Measurements from ENCODE around the gene PTPRN2. TPM values are rescaled to one million over a fixed set of nuclear protein-coding genes. Genes with fewer than 3 reads are reported as not detected.
"Not testable (repeated sequence)": the region's sequence is repeated elsewhere in the genome, so short reads cannot be mapped to it uniquely, and the experiment has no call there.

The PTPRN2 gene
- total RNA-seq, 1 donor from 2014 or later: 1.8 TPM

GRCh38 chr7:158525648-158526484 lies 61.8 kb downstream of the PTPRN2 start:
- no peaks in the 10 kb centered on the region for H3K4me1 Mint-ChIP-seq
- DNase-seq: no peak
- no peak overlapping the region for H3K27ac Mint-ChIP-seq
- CTCF ChIA-PET: no interaction called here
- H3K4me3 Mint-ChIP-seq: no peak overlapping the region
- no peak for ATAC-seq (ENCODE audit: low read depth)
- POLR2A ChIA-PET: no interaction called here
- intact Hi-C loops (cut with micrococcal nuclease): no loop called here
- TF ChIP-seq, protein P1, sequence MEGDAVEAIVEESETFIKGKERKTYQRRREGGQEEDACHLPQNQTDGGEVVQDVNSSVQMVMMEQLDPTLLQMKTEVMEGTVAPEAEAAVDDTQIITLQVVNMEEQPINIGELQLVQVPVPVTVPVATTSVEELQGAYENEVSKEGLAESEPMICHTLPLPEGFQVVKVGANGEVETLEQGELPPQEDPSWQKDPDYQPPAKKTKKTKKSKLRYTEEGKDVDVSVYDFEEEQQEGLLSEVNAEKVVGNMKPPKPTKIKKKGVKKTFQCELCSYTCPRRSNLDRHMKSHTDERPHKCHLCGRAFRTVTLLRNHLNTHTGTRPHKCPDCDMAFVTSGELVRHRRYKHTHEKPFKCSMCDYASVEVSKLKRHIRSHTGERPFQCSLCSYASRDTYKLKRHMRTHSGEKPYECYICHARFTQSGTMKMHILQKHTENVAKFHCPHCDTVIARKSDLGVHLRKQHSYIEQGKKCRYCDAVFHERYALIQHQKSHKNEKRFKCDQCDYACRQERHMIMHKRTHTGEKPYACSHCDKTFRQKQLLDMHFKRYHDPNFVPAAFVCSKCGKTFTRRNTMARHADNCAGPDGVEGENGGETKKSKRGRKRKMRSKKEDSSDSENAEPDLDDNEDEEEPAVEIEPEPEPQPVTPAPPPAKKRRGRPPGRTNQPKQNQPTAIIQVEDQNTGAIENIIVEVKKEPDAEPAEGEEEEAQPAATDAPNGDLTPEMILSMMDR (IDR thresholded peaks at IDR 0.05): no peak
- H3K9me3 Mint-ChIP-seq: no peaks in the 10 kb centered on the region
- no peaks in the 10 kb centered on the region for H3K36me3 Mint-ChIP-seq (ENCODE audit: low read depth)
- H3K27me3 Mint-ChIP-seq: peaks cover 2% of the 10 kb centered on the region

DNA sequence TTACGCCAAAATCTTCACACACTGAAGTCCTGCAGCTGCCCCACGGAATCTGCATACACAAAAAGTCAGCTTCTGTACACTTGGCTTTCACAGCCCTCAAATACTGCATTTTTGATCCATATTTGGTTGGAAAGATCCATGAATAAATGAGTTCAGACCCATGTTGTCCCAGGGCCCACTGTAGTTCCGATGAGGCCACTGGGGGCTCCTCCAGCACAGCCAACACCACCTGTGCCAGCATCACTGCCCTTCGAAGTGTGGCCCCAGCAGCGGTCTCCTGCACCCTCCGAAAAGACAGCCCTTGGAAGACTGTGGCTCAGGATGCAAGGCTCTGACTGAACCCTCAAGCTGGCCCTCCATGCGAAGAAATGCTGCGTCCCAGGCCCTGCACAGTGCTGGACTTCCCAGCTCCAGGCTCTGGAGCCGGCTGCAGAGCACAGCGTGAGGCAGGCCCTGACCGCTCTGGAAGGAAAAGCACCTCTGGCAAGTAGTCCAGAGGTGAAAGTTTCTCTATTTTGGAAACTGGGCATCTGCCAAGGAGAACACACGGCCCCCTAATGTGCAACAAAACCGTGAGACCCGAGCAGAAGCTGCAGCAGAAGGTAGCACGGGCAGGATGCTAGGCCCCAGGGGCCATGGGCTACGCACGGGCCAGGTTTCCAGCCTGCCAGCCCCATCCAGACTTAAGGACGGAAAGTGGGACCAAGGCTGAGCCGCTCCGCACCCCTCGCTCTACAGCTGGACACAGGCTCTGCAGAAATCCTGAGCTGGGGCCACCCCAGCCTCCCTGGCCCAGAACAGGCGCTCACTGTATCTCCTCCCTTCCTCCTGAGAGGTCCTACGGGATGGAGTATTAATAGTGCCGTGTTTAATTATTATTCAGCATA lies 62.6 kb downstream of the PTPRN2 start:
- intact Hi-C loops (cut with micrococcal nuclease): no loop called here
- H3K9me3 Mint-ChIP-seq: no peaks in the 10 kb centered on the region
- H3K4me1 Mint-ChIP-seq: no peaks in the 10 kb centered on the region
- CTCF ChIA-PET: no interaction called here
- H3K27ac Mint-ChIP-seq: no peak overlapping the region
- POLR2A ChIA-PET: no interaction called here
- ATAC-seq (ENCODE audit: low read depth) (no peak), DNase-seq (no peak)
- no peak overlapping the region for H3K4me3 Mint-ChIP-seq
- H3K36me3 Mint-ChIP-seq (ENCODE audit: low read depth): no peaks in the 10 kb centered on the region
- H3K27me3 Mint-ChIP-seq: peaks cover 2% of the 10 kb centered on the region
- TF ChIP-seq, protein P1 (IDR thresholded peaks at IDR 0.05): no peak

- H3K27me3 Mint-ChIP-seq; ATAC-seq (ENCODE audit: low read depth); H3K9me3 Mint-ChIP-seq; POLR2A ChIA-PET; H3K4me1 Mint-ChIP-seq; intact Hi-C loops (cut with micrococcal nuclease); H3K4me3 Mint-ChIP-seq; CTCF ChIA-PET; H3K27ac Mint-ChIP-seq; DNase-seq; H3K36me3 Mint-ChIP-seq (ENCODE audit: low read depth): not testable (repeated sequence)
Observed at GRCh38 chr7:158524286-158524685, 63.3 kb downstream of the PTPRN2 start.

DNA sequence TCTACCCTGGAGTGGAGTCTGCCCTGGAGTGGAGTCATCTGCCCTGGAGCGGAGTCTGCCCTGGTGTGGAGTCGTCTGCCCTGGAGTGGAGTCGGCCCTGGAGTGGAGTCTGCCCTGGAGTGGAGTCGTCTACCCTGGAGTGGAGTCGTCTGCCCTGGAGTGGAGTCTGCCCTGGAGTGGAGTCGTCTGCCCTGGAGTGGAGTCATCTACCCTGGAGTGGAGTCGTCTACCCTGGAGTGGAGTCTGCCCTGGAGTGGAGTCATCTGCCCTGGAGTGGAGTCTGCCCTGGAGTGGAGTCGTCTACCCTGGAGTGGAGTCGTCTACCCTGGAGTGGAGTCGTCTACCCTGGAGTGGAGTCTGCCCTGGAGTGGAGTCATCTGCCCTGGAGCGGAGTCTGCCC lies 63.7 kb downstream of the PTPRN2 start:
- POLR2A ChIA-PET; intact Hi-C loops (cut with micrococcal nuclease); H3K27me3 Mint-ChIP-seq; H3K27ac Mint-ChIP-seq; H3K4me3 Mint-ChIP-seq; H3K4me1 Mint-ChIP-seq; DNase-seq; CTCF ChIA-PET; H3K36me3 Mint-ChIP-seq (ENCODE audit: low read depth); H3K9me3 Mint-ChIP-seq; ATAC-seq (ENCODE audit: low read depth): not testable (repeated sequence)

- POLR2A ChIA-PET; H3K36me3 Mint-ChIP-seq (ENCODE audit: low read depth); H3K27ac Mint-ChIP-seq; H3K9me3 Mint-ChIP-seq; ATAC-seq (ENCODE audit: low read depth); H3K27me3 Mint-ChIP-seq; CTCF ChIA-PET; intact Hi-C loops (cut with micrococcal nuclease); H3K4me1 Mint-ChIP-seq; DNase-seq; H3K4me3 Mint-ChIP-seq: not testable (repeated sequence)
Observed at GRCh38 chr7:158523165-158523856, 64.3 kb downstream of the PTPRN2 start.

DNA sequence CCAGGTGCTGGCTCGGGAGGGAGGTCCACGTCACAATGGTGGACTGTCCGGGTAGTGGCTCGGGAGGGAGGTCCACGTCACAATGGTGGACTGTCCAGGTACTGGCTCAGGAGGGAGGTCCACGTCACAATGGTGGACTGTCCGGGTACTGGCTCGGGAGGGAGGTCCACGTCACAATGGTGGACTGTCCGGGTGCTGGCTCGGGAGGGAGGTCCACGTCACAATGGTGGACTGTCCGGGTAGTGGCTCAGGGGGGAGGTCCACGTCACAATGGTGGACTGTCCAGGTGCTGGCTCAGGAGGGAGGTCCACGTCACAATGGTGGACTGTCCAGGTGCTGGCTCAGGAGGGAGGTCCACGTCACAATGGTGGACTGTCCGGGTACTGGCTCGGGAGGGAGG lies 65.8 kb downstream of the PTPRN2 start:
- ATAC-seq (ENCODE audit: low read depth); DNase-seq; H3K27me3 Mint-ChIP-seq; H3K4me3 Mint-ChIP-seq; CTCF ChIA-PET; POLR2A ChIA-PET; intact Hi-C loops (cut with micrococcal nuclease); H3K4me1 Mint-ChIP-seq; H3K9me3 Mint-ChIP-seq; H3K36me3 Mint-ChIP-seq (ENCODE audit: low read depth); H3K27ac Mint-ChIP-seq: not testable (repeated sequence)
